Mucosa of gallbladder (tissue), 1 donor: ENCODE measurements around the gene CCL13. TPM values are rescaled to one million over a fixed set of nuclear protein-coding genes. Genes with fewer than 3 reads are reported as not detected.
"Not testable (repeated sequence)": the region's sequence is repeated elsewhere in the genome, so short reads cannot be mapped to it uniquely, and the experiment has no call there.

Source experiments
- DNase-seq: peaks from one replicate; pipeline ENCODE4 v3.0.0-alpha.2; 2020; ENCODE audit warnings: low spot score
- total RNA-seq: library from RNA; stranded (reverse); gene quantifications from one replicate; pipeline ENCODE4 v1.2.1, GENCODE V29; 2021
- donor health status: DM: no; HTN: no; CAD: no.

Gene CCL13
- total RNA-seq, result 1.5 TPM

DNA sequence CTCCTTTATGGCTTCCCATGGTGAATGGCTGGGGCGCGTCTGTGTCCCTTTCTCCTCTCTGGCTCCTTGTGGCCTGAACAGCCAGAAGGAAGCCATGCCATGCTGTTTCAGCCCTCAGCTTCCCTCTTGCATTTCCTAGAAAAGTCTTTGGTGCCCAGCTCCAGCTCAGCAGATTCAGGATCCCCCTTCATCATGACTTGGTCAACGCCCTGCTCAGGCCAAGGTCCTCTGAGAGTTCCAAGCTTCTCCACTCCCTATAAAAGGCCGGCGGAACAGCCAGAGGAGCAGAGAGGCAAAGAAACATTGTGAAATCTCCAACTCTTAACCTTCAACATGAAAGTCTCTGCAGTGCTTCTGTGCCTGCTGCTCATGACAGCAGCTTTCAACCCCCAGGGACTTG is at the start of gene CCL13:
Gene CCL13 (plus strand): TSS at position 287 of the 400 bp plus-strand sequence. CDS start 47 bp downstream, at position 334.
- DNase-seq, result no peak

DNA sequence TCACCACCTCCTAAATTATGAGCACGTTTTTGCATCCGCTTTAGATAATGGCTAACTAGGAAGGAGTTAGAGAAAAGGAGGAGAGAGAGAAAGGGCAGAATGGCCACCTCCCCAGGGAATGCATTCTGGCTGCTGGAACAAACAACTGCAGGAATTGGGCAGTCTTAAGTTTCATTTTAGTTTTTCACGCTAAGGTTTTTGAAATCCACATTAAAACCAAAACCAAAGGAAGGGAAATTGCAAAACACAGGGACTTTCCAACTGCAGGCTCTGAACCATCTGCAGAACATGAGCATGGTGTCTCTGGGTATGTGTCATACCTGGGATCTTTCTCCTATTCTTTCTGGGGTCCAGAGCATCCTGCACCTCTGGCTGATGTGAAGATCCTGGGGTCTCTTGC is 49.2 kb upstream of the CCL13 start:
- no peak for DNase-seq

DNA sequence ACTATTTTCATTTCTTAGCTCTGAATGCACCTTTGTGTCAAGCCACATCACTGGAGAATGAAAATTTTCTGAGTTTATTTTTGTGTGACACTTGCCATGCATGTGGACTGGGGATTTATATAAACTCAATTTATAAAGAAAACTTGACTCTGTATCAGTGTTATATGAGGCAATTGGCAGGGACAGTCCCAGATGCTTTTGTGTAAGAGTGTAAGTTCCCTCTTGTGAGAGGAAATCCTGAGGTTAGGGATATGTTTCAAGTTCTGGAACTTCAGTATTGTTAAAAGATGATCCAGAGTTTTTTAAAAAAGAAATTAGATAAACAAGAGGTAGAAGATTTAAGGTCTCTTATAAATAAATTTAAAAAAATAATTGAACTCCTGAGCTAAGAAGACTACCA is 47.9 kb upstream of the CCL13 start:
- DNase-seq, result no peak

DNA sequence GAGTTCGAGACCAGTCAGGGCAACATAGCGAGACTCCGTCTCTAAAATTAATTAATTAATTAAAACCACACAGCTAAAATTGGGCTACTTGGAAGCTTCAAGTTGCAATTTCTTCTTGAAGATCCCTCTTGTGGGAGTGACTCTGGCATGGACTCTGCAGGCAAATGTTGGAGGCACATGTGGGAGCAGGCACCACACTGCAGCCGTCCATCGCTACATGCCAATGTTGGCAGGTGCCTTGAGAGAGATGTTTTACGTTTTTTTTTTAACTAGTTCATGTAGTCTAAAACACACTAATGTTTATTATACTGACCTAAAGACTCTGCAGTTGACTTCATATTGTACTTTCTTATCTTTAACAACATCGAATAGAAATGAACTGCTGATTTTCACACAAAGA is 45.0 kb upstream of the CCL13 start:
- no peak for DNase-seq

DNA sequence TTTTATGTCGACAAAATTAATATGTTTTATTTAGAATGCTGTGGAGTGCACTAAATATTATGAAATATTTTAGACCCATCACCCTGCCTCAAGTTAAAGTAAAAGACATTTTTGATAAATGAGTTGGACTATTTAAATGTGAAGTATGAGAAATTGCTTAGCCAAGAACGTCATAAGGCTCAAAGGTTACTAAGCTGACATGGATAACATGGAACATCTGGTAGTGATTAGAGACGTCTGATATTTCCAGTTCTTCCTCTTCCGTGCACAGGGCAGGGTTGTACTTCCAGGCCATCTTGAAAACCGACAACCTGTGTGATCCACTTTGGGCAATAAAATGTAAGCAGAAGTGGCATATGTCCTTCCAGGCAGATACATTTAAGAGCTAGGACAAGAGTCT is 44.2 kb upstream of the CCL13 start:
- no peak for DNase-seq

DNA sequence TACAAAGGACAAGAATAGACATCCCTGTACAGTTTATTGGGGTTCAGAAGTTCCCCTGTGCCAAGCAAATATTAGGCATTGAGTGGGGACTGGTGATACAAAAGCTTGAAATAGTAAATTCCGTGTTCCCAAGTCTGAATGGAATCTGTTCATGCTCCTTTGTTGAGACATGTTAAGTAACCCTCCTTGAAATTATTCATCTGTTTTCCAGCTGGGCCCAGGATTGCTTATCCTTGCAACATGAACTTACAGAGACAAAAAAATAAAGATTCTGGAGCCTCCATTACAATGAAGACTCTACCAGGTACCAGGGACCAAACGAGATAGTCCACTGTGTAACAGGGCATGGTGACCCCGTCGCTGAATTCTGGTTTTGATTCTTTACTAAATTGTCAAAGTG is 43.1 kb upstream of the CCL13 start:
- DNase-seq, result no peak

- DNase-seq, result peak; percentile 30
Measured at GRCh38 chr17:34314279-34314678, 42.0 kb upstream of the CCL13 start.

DNA sequence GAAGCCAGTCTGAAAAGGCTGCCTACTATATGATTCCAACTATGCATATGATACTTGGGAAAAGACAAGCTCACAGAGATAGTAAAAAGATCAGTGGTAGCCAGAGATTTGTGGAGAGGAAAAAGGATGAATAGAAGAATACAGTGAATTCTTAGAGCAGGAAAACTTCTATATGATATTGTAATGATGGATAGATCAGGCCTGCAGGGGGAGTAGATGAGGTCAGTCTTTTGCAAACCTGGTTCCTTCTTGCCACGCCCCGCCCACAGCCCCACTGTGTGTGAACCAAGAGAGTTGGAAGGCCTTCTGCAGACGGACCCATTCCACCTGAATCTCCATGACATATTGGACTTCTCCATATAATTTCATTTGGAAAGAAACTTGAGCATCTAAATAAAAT is 37.8 kb upstream of the CCL13 start:
- DNase-seq, result no peak

GRCh38 chr17:34319039-34319483 is 37.2 kb upstream of the CCL13 start, which contains the start of gene CCL8:
Gene CCL8 (plus strand): TSS chr17:34319435. CDS start chr17:34319502, 67 bp downstream.
- no peak for DNase-seq

DNA sequence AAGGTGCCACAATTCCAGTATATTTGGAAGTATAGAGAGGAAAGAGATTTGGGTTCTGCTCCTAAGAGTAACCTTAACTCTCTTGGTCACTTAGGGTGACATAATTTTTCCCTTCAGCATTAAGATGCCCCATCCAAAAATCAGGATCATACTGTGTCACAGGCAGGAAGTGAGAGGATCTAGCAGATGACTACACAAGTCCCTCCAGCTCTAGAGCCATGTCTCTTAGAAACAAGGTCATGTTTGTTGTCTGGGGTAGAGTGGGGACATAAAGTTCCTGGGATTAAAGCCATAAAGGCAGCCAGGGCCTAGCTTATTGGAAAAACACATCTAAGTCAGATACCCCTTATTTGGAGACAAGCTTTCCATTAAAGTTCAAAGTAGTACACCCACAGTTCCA is 34.3 kb upstream of the CCL13 start:
- no peak for DNase-seq

GRCh38 chr17:34327580-34327979 is 28.7 kb upstream of the CCL13 start:
- not testable (repeated sequence) for DNase-seq

GRCh38 chr17:34337701-34338100 is 18.6 kb upstream of the CCL13 start:
- no peak for DNase-seq

DNA sequence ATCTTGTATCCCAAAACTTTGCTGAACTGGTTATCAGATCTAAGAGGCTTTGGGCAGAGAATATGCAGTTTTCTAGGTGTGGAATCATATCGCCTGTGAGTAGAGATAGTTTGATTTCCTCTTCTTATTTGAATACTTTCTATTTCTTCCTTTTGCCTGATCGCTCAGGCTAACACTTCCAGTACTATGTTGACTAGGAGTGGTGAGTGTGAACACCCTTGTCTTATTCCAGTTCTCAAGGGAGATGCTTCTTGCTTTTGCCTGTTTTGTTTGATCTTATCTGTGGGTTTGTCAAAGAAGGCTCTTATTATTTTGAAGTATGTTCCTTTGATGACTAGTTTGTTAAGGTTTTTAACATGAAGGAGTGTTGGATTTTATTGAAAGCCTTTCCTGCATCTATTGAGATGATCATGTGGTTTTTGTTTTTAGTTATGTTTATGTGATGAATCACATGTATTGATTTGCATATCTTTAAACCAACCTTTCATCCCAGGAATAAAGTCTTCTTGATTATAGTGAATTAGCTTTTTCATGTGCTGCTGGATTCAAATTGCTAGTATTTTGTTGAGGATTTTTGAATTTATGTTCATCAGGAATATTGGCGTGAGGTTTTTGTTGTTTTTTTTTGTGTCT is 17.0 kb upstream of the CCL13 start:
- DNase-seq, result no peak

DNA sequence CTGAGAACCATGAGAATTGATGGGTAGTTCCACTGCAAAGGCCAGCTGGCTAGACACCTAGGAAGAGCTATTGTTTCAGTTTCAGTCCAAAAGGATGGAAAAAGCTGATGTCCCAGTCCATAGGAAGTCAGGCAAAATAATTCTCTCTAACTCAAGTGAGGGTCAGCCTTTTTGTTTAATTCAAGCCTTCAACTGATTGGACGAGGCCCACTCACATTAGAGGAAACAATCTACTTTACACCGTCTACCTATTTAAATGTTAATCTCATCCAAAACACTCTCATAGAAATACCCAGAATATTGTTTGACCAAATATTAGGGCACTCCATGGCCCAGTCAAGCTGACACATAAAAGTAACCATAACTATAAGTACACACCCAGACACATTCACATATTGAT is 14.4 kb upstream of the CCL13 start:
- DNase-seq, result no peak

DNA sequence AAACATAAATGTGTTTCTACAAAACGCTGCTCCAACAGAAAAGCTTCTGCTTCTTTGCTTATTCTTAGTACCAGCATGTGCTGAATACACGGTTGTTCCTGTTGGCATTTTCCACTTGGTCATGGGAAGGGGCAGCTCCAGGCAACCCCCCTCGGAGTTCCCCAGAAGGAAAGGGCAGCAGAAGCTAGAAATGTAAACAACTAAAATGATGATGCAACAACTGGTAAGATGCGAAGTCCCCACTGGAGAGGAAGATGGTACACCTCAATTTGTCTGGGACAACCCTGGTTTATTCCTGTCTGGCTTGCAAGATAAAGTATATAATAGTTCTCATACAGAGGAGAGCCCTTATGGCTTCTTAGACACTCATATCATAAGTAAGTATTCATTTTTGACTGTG is 9.2 kb upstream of the CCL13 start:
- DNase-seq, result no peak

DNA sequence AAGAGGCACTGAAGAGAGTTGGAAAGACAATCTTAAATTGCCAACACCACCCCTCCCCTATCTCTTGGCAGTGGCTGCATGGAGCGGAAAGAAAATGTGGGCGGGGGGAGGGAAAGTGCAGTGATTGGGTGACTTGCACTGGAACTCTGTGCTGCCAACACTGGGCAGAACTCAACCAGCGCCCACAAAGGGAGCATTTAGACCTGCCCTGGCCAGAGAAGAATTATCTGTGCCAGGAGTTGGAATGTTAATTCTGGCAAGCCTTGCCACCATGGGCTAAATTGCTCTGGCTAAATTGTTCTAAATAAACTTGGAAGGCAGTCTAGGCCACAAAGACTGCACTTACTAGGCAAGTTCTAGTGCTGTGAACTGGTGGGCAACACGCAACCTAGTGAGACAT is 6.5 kb upstream of the CCL13 start:
- DNase-seq, result no peak

- peak; percentile 26 for DNase-seq
Measured at GRCh38 chr17:34351096-34351495, 5.2 kb upstream of the CCL13 start.

DNA sequence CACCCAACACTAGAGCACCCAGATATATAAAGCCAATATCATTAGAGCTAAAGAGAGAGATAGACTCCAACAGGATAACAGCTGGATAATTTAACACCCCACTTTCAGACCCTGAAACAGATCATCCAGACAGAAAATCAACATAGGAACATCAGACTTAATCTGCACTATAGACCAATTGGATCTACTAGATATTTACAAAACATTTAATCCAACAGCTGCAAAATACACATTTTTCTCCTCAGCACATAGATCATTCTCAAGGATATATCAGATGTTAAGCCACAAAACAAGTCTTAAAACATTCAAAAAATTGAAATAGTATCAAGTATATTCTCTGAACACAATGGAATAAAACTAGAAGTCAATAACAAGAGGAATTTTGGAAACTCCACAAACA is 4.1 kb upstream of the CCL13 start:
- DNase-seq, result no peak

- no peak for DNase-seq
Measured at GRCh38 chr17:34354637-34355036, 1.6 kb upstream of the CCL13 start.

DNA sequence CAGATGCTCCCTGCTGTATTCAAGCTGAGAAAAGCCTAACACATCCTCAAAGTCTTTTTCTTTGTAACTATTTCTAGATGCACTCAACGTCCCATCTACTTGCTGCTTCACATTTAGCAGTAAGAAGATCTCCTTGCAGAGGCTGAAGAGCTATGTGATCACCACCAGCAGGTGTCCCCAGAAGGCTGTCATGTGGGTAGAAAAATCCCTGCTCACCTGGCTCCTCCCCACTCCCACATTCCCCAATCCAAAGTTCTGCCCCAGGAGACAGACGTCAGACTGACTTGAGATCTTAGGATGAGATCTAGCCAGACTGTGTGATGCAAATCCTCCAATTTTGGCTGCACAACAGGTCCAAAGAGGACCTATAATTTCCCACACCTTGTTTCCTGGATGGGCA is 1.1 kb downstream of the CCL13 start:
- no peak for DNase-seq

- no peak for DNase-seq
Measured at GRCh38 chr17:34358631-34359030, 2.4 kb downstream of the CCL13 start.

DNA sequence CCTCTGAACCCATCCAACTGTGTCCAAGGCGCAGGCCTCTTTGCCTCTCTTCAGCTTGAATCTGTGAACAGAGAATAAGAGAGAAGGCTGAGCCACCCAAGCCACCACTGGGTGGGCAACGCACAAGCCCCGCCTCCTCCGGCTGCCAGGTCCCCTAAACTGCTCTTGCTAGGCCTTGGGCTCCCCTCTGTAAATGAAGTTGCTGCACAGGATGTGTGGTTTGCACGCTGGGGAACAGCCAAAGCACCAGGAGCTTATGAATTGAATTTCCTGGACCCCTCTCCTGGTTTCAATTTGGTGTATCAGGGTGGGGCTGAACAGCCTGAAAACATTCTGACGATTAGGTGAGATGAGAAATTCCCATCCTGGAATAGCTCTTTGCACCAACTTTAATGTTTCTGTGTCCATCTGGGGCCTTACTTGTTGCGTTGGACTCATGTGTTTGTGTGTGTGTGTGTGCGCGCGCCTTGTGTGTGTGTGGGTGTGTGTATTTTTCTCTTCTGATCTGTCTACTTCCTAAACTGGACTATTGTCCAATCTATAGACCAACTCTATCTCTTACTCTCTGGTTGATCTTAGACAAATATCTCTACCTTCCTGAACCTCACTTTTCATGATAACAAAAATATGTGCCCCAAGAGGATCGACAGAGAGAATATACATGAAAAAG is 4.5 kb downstream of the CCL13 start:
- no peak for DNase-seq

- DNase-seq, result peak; percentile 93
Measured at GRCh38 chr17:34361478-34362061, 5.3 kb downstream of the CCL13 start.
